Skeletal muscle satellite cell (primary cell): ENCODE measurements around the gene PCSK5.
"Not testable (repeated sequence)": the region's sequence is repeated elsewhere in the genome, so short reads cannot be mapped to it uniquely, and the experiment has no call there.

ENCODE experiments used
- H3K27me3 ChIP-seq: 2 replicates; pipeline ENCODE4 v1.7.0; 2013; ENCODE audit warnings: low read length; ENCODE audit not compliant: control insufficient read depth, insufficient read depth
- H3K36me3 ChIP-seq: 2 replicates; pipeline ENCODE4 v1.7.0; 2013; ENCODE audit warnings: mild to moderate bottlenecking, control low read depth, low read length; ENCODE audit not compliant: insufficient read depth
- H3K4me1 ChIP-seq: 2 replicates; pipeline ENCODE4 v1.7.0; 2013; ENCODE audit warnings: low read length; ENCODE audit not compliant: control insufficient read depth, insufficient read depth
- H3K4me2 ChIP-seq: 2 replicates; pipeline ENCODE4 v1.7.0; 2013; ENCODE audit warnings: mild to moderate bottlenecking, low read length
- H3K4me3 ChIP-seq: 2 replicates; pipeline ENCODE4 v1.7.0; 2013; ENCODE audit warnings: low read length
- H3K9ac ChIP-seq: 2 replicates; pipeline ENCODE4 v1.7.0; 2013; ENCODE audit warnings: mild to moderate bottlenecking, low read depth, low read length, moderate library complexity
- H3K9me3 ChIP-seq: replicated peaks from 2 replicates; pipeline ENCODE4 v1.7.0; 2013; ENCODE audit warnings: mild to moderate bottlenecking, control low read depth, low read length

Gene PCSK5

DNA sequence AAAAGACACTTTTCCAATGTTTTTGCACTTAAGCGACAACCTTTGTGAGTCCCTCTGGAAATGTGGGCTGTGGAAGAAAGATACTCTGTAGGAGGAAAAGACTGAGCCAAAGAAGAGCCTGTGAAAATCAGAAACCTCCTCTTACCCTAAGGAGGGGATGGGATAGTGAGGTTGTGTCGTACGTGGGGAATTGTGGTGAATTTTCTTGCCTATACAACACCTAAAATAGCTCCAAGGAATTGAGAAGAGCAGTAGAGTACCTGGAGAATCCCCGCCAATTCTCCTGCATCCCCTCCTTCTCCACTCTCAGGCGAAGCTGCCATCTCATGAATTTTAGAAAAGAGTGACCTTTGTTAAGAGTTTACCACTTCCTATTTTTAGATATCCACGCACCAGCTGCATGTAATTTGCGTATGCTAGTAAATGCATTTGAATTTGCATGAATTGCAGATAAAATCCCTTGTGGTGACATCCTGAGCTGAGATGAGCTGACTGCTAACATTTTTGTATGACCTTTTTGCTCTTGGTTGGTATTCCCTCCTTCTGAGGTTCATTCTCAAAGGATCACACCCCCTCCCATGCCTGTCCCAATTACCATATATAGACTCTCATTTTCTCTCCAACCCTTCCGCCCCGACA is 147.2 kb downstream of the PCSK5 start:
- no peak overlapping the region for H3K9ac ChIP-seq
- no peaks in the 10 kb centered on the region for H3K9me3 ChIP-seq
- H3K36me3 ChIP-seq = no peaks in the 10 kb centered on the region
- H3K4me2 ChIP-seq = no peak overlapping the region
- H3K4me3 ChIP-seq = no peak overlapping the region
- no peaks in the 10 kb centered on the region for H3K4me1 ChIP-seq
- no peaks in the 10 kb centered on the region for H3K27me3 ChIP-seq

DNA sequence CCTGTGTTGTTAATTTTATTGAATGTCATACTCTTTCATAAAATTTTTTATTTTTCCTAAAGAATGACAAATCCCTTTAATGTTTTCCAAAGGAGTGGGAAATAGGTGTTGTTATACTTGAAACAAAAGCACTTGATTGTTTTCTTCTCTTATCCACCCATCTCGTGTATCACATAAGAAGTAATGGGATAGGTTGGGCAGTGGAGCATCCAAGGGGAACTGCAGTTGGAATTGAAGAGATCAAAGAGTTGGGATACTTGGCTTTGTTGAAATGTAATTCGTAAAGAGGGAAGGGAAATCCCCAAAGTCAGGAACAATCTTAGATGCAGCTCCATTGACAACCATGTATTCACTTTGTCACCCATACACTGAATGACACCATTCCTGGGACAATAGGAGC is 148.0 kb downstream of the PCSK5 start:
- H3K36me3 ChIP-seq = no peaks in the 10 kb centered on the region
- H3K4me2 ChIP-seq = no peak overlapping the region
- H3K9me3 ChIP-seq = no peaks in the 10 kb centered on the region
- H3K27me3 ChIP-seq = no peaks in the 10 kb centered on the region
- H3K4me3 ChIP-seq = no peak overlapping the region
- H3K9ac ChIP-seq = no peak overlapping the region
- H3K4me1 ChIP-seq = no peaks in the 10 kb centered on the region

DNA sequence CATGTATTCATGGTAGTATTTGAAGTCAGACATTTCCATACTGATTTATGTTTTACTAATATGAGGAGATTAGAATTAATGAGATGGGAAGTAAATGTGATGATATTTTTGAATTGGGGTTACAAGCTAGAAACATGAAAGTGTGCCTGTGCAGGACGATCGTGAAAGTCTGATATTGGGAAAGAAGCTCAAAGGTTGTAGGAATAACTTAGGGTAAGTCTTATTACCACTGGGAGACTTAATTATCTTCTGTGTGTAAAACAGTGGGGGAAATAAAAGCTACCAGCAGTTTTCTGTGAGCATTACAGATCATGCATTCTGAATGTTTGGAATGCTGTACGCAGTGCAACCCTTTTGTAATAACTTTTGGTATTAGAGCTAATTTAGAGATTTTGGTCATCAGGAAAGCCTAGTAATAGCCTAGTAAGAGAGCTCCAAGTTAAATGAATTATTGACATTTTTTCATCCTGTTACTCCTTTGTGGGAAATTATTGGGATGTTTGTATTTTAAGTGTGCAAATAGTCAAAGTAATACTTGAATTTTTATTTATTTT is 153.9 kb downstream of the PCSK5 start:
- Histone ChIP-seq H3K4me2 (no peak overlapping the region), H3K4me1 (peaks cover 2% of the 10 kb centered on the region), H3K9ac (no peak overlapping the region), H3K36me3 (no peaks in the 10 kb centered on the region), H3K4me3 (no peak overlapping the region), H3K9me3 (no peaks in the 10 kb centered on the region), H3K27me3 (no peaks in the 10 kb centered on the region)

DNA sequence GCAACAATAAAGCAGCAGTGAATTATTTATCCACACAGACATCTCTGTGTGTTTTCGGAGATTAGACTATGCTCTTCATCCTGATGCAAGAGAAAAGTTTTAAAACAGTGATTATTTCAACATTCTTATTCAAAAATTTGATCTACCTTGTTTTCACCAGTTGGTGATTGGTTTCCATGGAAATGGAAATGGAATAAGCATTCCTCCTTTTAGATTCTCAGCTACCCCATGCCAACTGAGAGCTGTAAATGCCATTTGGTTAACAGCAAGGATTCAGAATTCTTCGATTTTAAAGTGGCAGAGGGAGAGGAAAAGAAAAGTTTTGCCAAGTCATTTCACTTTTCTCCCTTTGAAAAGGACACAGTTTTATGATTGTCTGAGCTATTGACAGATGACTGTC is 154.7 kb downstream of the PCSK5 start:
- no peak overlapping the region for H3K9ac ChIP-seq

DNA sequence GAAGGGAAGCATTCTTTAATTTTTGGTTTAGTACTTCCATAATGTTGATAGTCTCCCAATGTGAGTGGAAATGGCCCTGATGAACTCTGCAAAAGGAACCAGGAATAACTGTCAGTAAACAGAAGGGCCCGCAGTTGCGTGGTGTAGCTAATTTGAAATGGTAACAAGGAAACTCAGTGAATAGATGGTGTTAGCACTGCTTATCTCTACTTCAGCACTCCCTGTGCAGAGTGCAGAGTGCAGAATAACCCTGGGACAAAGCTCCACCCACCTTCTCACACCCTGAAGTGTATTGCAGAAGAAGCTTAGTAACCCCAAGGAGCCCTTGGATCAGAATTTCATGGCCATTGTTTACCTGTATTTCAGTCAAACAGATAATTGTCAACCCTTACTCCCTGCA is 158.9 kb downstream of the PCSK5 start:
- H3K9ac ChIP-seq = no peak overlapping the region
- no peak overlapping the region for H3K4me3 ChIP-seq
- no peaks in the 10 kb centered on the region for H3K27me3 ChIP-seq
- no peaks in the 10 kb centered on the region for H3K36me3 ChIP-seq
- no peaks in the 10 kb centered on the region for H3K4me1 ChIP-seq
- no peak overlapping the region for H3K4me2 ChIP-seq
- no peaks in the 10 kb centered on the region for H3K9me3 ChIP-seq

More for the DNA sequence above, 154.7 kb downstream of the PCSK5 start:
- Histone ChIP-seq H3K9me3 (no peaks in the 10 kb centered on the region), H3K4me1 (peaks cover 2% of the 10 kb centered on the region), H3K27me3 (no peaks in the 10 kb centered on the region), H3K36me3 (no peaks in the 10 kb centered on the region), H3K4me2 (no peak overlapping the region), H3K4me3 (no peak overlapping the region)

DNA sequence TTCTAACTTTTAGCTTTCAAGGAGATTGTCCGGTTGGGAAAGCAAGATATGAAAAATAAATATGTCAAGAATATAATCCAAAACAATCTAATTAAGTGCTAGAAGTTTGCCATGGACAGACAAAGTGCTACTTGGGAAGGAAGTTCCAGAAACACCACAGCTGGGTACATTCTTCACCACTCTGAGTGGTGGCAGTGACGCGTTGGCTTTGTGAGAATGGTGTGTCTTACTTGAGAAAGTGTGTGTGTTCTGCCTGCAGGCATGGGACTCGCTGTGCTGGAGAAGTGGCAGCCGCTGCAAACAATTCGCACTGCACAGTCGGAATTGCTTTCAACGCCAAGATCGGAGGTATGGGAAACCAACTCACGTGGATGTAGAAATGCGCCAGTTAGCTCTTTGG is 177.2 kb downstream of the PCSK5 start:
- H3K9ac ChIP-seq = no peak overlapping the region
- H3K4me1 ChIP-seq = no peaks in the 10 kb centered on the region
- no peak overlapping the region for H3K4me3 ChIP-seq
- H3K27me3 ChIP-seq = no peaks in the 10 kb centered on the region
- H3K9me3 ChIP-seq = no peaks in the 10 kb centered on the region
- no peaks in the 10 kb centered on the region for H3K36me3 ChIP-seq
- H3K4me2 ChIP-seq = no peak overlapping the region

DNA sequence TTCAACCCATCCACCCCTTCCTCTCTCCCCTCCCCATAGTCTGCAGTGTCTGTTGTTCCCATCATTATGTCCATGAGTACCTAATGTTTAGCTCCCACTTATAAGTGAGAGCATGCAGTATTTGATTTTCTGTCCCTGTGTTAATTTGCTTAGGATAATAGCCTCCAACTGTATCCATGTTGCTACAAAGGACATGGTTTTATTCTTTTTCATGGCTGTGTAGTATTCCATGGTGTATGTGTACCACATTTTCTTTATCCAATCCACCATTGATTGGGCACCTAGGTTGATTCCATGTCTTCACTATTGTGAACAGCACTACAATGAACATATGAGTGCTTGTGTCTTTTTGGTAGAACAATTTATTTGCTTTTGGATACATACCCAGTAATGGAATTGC is 187.1 kb downstream of the PCSK5 start:
- Histone ChIP-seq H3K36me3 (no peaks in the 10 kb centered on the region), H3K4me3 (no peak overlapping the region), H3K4me2 (no peak overlapping the region), H3K9me3 (no peaks in the 10 kb centered on the region), H3K9ac (no peak overlapping the region), H3K4me1 (no peaks in the 10 kb centered on the region), H3K27me3 (no peaks in the 10 kb centered on the region)

DNA sequence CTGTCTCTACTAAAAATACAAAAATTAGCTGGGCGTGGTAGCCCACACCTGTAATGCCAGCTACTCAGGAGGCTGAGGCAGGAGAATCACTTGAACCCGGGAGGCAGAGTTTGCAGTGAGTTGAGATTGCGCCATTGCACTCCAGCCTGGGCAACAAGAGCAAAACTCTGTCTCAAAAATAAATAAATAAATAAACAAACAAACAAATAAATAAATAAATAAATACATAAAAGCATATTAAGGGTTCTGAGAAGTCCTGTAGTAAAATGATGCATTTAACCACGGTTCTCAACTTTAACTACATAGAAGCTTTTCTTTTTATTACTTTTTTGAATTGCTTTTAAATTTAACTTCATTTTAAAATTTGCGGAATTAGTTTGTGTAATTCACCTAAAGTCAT is 190.8 kb downstream of the PCSK5 start:
- not testable (repeated sequence) for H3K9ac ChIP-seq, H3K4me2 ChIP-seq, H3K9me3 ChIP-seq, H3K4me3 ChIP-seq, H3K4me1 ChIP-seq, H3K36me3 ChIP-seq, H3K27me3 ChIP-seq

DNA sequence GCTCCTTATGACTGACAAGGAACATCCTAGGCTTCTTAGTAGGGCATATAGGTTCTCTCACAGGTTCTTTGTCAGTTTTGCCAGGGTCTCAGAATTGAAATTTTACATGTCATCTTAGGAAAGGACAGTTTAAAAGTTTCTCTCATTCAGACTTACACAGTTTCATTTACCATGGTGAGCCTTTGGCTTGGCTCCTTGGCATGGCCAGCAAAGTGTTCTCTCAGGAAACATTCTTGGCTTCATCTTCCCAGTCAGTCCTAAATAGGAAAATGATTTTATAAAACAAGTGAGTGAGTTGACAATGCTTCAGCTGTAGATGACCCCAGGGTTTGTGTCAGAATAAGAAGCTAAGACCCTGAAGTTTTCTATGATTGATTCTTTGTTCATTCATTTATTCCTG is 191.6 kb downstream of the PCSK5 start:
- no peaks in the 10 kb centered on the region for H3K36me3 ChIP-seq
- H3K9me3 ChIP-seq = no peaks in the 10 kb centered on the region
- H3K4me2 ChIP-seq = no peak overlapping the region
- no peak overlapping the region for H3K9ac ChIP-seq
- no peaks in the 10 kb centered on the region for H3K4me1 ChIP-seq
- H3K4me3 ChIP-seq = no peak overlapping the region
- no peaks in the 10 kb centered on the region for H3K27me3 ChIP-seq

DNA sequence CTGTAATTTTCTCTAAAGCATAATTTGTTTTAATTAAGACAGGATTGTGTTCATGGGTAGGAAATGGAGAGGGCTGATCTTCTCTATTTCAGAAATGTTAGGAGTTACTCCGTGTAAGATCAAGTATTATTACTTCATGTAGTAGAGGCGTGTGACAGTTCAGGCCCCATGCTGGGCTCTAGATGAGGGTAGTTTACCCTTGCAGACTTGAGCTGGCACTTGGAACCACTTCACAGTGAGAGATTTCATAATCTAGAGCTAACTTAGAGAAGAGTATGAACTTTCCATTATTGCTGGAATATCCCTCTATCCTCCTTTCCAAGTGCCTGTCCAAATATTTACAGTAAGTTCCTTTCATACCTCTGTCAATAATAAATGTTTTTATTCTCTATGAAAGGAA is 195.1 kb downstream of the PCSK5 start:
- H3K4me2 ChIP-seq = no peak overlapping the region
- H3K9ac ChIP-seq = no peak overlapping the region
- no peaks in the 10 kb centered on the region for H3K9me3 ChIP-seq
- H3K36me3 ChIP-seq = no peaks in the 10 kb centered on the region
- H3K4me3 ChIP-seq = no peak overlapping the region
- no peaks in the 10 kb centered on the region for H3K4me1 ChIP-seq
- H3K27me3 ChIP-seq = no peaks in the 10 kb centered on the region

DNA sequence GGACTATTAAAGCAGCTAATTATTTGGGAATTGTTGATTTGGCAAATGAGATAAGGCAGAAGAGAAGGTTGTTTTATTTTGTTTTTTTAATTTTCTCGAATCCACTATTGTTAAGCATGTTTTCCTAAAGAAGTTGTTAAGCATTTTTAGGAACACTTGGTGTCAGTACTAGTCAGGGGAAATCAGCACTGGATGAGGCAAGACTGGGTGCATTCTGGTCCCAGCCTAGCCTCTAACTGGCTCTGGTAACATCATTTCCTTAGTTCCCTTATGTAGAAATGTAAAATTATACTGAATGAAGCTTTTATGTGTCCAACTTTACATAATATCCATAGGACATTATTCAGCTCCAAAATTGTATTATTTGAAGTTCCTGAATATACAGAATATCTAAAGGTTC is 196.1 kb downstream of the PCSK5 start:
- Histone ChIP-seq H3K27me3 (no peaks in the 10 kb centered on the region), H3K9me3 (no peaks in the 10 kb centered on the region), H3K4me3 (no peak overlapping the region), H3K9ac (no peak overlapping the region), H3K36me3 (no peaks in the 10 kb centered on the region), H3K4me1 (no peaks in the 10 kb centered on the region), H3K4me2 (no peak overlapping the region)

DNA sequence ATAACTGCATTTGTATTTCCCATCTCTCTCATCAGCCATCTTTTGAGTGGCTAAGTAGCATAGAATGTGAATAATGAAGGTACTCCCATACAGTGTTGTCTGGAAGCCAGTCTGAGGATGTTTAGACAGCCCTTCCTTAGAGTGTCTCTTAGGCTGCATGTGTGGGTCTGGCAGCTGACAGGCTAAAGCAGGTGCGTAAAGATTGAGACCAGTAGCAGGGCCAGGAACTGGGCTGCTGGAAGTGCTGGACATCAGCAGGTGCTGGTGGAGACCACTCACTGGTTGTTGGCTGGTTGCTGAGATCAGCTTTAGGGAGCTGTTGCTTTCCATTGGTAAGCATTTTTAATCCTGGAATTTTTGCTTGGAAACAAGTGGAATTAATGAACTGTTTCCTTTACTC is 197.5 kb downstream of the PCSK5 start:
- H3K9ac ChIP-seq = no peak overlapping the region

More for the DNA sequence above, 197.5 kb downstream of the PCSK5 start:
- Histone ChIP-seq H3K4me1 (no peaks in the 10 kb centered on the region), H3K36me3 (no peaks in the 10 kb centered on the region), H3K4me2 (no peak overlapping the region), H3K4me3 (no peak overlapping the region), H3K9me3 (no peaks in the 10 kb centered on the region), H3K27me3 (no peaks in the 10 kb centered on the region)
